Fibroblast of skin of back (primary cell): ENCODE measurements around the gene RAB14. TPM values are rescaled to one million over a fixed set of nuclear protein-coding genes. Genes with fewer than 3 reads are reported as not detected.
A peak's percentile ranks its signal among the peaks of the same experiment; 100 is the strongest.

Experiments
- DNase-seq: peaks from one replicate; pipeline ENCODE4 v3.0.0-alpha.2; 2013
- polyA plus RNA-seq, 2 experiments: library from polyadenylated mRNA; unstranded; fragments of 120-200 nt; gene quantifications; one replicate each; pipeline ENCODE4 v1.2.1, GENCODE V29; 2013; ENCODE audit not compliant: insufficient read length in 2 of 2

RAB14 gene
- polyA plus RNA-seq (2013, experiment 1 of 2; ENCODE audit: insufficient read length), result 56.2 TPM
- polyA plus RNA-seq (2013, experiment 2 of 2; ENCODE audit: insufficient read length), result 49.6 TPM

- peak; percentile 97 for DNase-seq
These were observed at the start of gene RAB14 for GRCh38 chr9:121201738-121202533. TSS of gene RAB14 (minus strand) at chr9:121201869. CDS start at chr9:121193412, 8,457 bp downstream.

- DNase-seq, result no peak
These were observed 47.9 kb upstream of the RAB14 start for GRCh38 chr9:121249563-121249962.

- peak; percentile 93 for DNase-seq
These were observed 45.3 kb upstream of the RAB14 start for GRCh38 chr9:121246821-121247561.

- no peak for DNase-seq
These were observed 41.3 kb upstream of the RAB14 start for GRCh38 chr9:121242959-121243346.

GRCh38 chr9:121242219-121242958, 40.7 kb upstream of the RAB14 start:
- DNase-seq, result peak; percentile 58

- DNase-seq, result no peak
These were observed 38.9 kb upstream of the RAB14 start for GRCh38 chr9:121240472-121241135.

GRCh38 chr9:121239851-121240250, 38.2 kb upstream of the RAB14 start:
- DNase-seq, result no peak

GRCh38 chr9:121239071-121239470, 37.4 kb upstream of the RAB14 start:
- peak; percentile 21 for DNase-seq

GRCh38 chr9:121237916-121238315, 36.2 kb upstream of the RAB14 start:
- DNase-seq, result no peak

GRCh38 chr9:121235512-121235911, 33.8 kb upstream of the RAB14 start:
- no peak for DNase-seq

- DNase-seq, result no peak
These were observed 33.1 kb upstream of the RAB14 start for GRCh38 chr9:121234832-121235161.

- peak; percentile 75 for DNase-seq
These were observed 32.5 kb upstream of the RAB14 start for GRCh38 chr9:121233906-121234831.

GRCh38 chr9:121232251-121232650, 30.6 kb upstream of the RAB14 start:
- DNase-seq, result no peak

- DNase-seq, result no peak
These were observed 28.6 kb upstream of the RAB14 start for GRCh38 chr9:121230256-121230655.

- DNase-seq, result no peak
These were observed 26.2 kb upstream of the RAB14 start for GRCh38 chr9:121227862-121228261.

GRCh38 chr9:121226175-121226574, 24.5 kb upstream of the RAB14 start:
- DNase-seq, result peak; percentile 37

- no peak for DNase-seq
These were observed 23.6 kb upstream of the RAB14 start for GRCh38 chr9:121225240-121225639.

GRCh38 chr9:121222524-121223171, 21.0 kb upstream of the RAB14 start:
- DNase-seq, result peak; percentile 62

- no peak for DNase-seq
These were observed 20.0 kb upstream of the RAB14 start for GRCh38 chr9:121221664-121222055.

GRCh38 chr9:121220996-121221663, 19.5 kb upstream of the RAB14 start:
- no peak for DNase-seq
